Sigmoid colon (tissue), 4 donors: ENCODE measurements around the gene MARCHF6.

Experiments used
- EP300 ChIP-seq, 4 donors: sonication (generic); formaldehyde crosslinking; IDR thresholded peaks; one replicate each; pipeline ENCODE4 v1.6.1; 2017; ENCODE audit warnings: antibody characterized with exemption in 4 of 4
- TF ChIP-seq, protein P1 (sequence below), 4 experiments: fragments of 450-650 bp in 3 of 4; fragments of 200-600 bp in 1 of 4; IDR thresholded peaks; one replicate each; pipeline ENCODE4 v1.5.1; 2016 to 2019; ENCODE audit warnings: antibody characterized with exemption in 4 of 4, mild to moderate bottlenecking in 3 of 4, moderate library complexity in 2 of 4

DNA sequence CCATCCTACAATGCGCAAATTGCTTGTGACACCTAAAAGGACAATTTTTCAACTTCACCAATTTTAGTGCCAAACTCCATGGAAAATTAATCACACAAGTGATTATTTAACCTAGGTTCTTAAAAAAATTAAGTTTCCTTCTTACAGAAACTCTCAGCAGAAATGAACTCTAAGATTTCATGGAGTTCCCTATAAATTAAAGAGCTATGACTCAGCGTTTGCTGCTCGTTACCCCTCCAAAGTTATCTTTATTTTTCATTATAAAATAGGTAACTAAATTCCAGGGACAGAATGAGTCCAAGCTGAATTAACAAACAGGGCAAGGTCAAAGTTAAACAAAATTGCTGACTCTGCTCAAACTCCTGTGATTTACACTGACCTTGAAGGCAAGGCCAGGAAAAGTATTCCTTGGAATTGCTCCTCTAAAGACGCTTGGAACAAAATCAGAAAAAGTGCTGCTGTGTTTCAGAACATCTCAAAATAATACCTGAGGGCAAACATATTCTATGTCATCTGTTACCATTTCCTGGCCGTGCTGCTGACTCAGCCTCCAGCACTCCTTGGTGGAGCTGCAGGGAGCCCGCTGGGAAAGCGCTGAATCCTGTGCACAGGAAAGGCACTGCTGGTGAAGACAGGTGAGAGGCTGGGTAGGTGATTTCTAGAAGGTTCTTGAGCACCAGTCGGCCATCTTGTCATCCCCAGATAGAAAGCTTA, 43.3 kb upstream of the MARCHF6 start:
- TF ChIP-seq, protein P1, sequence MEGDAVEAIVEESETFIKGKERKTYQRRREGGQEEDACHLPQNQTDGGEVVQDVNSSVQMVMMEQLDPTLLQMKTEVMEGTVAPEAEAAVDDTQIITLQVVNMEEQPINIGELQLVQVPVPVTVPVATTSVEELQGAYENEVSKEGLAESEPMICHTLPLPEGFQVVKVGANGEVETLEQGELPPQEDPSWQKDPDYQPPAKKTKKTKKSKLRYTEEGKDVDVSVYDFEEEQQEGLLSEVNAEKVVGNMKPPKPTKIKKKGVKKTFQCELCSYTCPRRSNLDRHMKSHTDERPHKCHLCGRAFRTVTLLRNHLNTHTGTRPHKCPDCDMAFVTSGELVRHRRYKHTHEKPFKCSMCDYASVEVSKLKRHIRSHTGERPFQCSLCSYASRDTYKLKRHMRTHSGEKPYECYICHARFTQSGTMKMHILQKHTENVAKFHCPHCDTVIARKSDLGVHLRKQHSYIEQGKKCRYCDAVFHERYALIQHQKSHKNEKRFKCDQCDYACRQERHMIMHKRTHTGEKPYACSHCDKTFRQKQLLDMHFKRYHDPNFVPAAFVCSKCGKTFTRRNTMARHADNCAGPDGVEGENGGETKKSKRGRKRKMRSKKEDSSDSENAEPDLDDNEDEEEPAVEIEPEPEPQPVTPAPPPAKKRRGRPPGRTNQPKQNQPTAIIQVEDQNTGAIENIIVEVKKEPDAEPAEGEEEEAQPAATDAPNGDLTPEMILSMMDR (IDR thresholded peaks at IDR 0.05): no peak
- no peak for TF ChIP-seq EP300 (IDR thresholded peaks at IDR 0.05)
